Measurements from ENCODE around the gene UBE2F.

GRCh38 chr2:238007924-238008323, 41.1 kb downstream of the UBE2F start:
- TF ChIP-seq RAD21 (IDR thresholded peaks at IDR 0.05; ENCODE audit: low read depth) (no peak), NFIC (IDR thresholded peaks at IDR 0.05) (no peak), TEAD4 (IDR thresholded peaks at IDR 0.05) (no peak), MAX (IDR thresholded peaks at IDR 0.05) (no peak), EP300 (IDR thresholded peaks at IDR 0.05; ENCODE audit: borderline replicate concordance) (no peak), FOXM1 (IDR thresholded peaks at IDR 0.05; ENCODE audit: borderline replicate concordance, low read depth) (no peak), TAF1 (IDR thresholded peaks at IDR 0.05; ENCODE audit: low read depth) (no peak), CREB1 (IDR thresholded peaks at IDR 0.05; ENCODE audit: low read depth) (no peak), TCF12 (IDR thresholded peaks at IDR 0.05; ENCODE audit: low read depth) (no peak), USF1 (IDR thresholded peaks at IDR 0.05) (no peak), REST (IDR thresholded peaks at IDR 0.05; ENCODE audit: low read depth) (no peak), CEBPB (IDR thresholded peaks at IDR 0.05) (no peak)

Data from Ishikawa (cell line).